Nephron (organoid): ENCODE measurements around the gene BBOX1.

Experiments
- H3K27ac Mint-ChIP-seq, 3 experiments: 2 replicates each; pipeline ENCODE4 v1.8.0; 2020; ENCODE audit warnings: mixed read lengths in 3 of 3, mild to moderate bottlenecking in 2 of 3, moderate library complexity in 1 of 3
- H3K27me3 Mint-ChIP-seq: 2 replicates; pipeline ENCODE4 v1.8.0; 2021; ENCODE audit warnings: low read depth, mild to moderate bottlenecking, moderate library complexity, mixed read lengths
- H3K36me3 Mint-ChIP-seq: 2 replicates; pipeline ENCODE4 v1.8.0; 2020; ENCODE audit warnings: low read depth, mixed read lengths
- H3K4me1 Mint-ChIP-seq: 2 replicates; pipeline ENCODE4 v1.8.0; 2020; ENCODE audit warnings: mixed read lengths
- H3K4me3 Mint-ChIP-seq, 3 experiments: 2 replicates each; pipeline ENCODE4 v1.8.0; 2020; ENCODE audit warnings: mild to moderate bottlenecking in 3 of 3, mixed read lengths in 3 of 3, moderate library complexity in 2 of 3
- H3K9me3 Mint-ChIP-seq: 2 replicates; pipeline ENCODE4 v1.8.0; 2020; ENCODE audit warnings: mixed read lengths
- CTCF ChIP-seq, 3 experiments: fragments of 200-600 bp; sonication (generic); IDR thresholded peaks; one replicate each; pipeline ENCODE4 v1.5.0; 2021; ENCODE audit warnings: antibody characterized with exemption in 3 of 3; ENCODE audit not compliant: unreplicated experiment in 3 of 3

BBOX1 gene

GRCh38 chr11:27029966-27030365 lies 10.6 kb upstream of the BBOX1 start:
- Mint-ChIP-seq H3K36me3 (peaks cover 3% of the 10 kb centered on the region), H3K27me3 (no peaks in the 10 kb centered on the region), H3K4me1 (peaks cover 49% of the 10 kb centered on the region), H3K9me3 (peaks cover 13% of the 10 kb centered on the region), H3K27ac (peak overlapping the region; percentile 47 to 93 (median 89)), H3K4me3 (no peak overlapping the region)
- no peak for TF ChIP-seq CTCF (IDR thresholded peaks at IDR 0.05; ENCODE audit: unreplicated experiment in 3 of 3)

GRCh38 chr11:27031754-27032153 lies 8.9 kb upstream of the BBOX1 start:
- Mint-ChIP-seq H3K4me3 (no peak overlapping the region), H3K9me3 (peaks cover 30% of the 10 kb centered on the region), H3K36me3 (peaks cover 3% of the 10 kb centered on the region), H3K4me1 (peaks cover 32% of the 10 kb centered on the region), H3K27ac (no peak overlapping the region), H3K27me3 (no peaks in the 10 kb centered on the region)
- TF ChIP-seq CTCF (IDR thresholded peaks at IDR 0.05; ENCODE audit: unreplicated experiment in 3 of 3): no peak

DNA sequence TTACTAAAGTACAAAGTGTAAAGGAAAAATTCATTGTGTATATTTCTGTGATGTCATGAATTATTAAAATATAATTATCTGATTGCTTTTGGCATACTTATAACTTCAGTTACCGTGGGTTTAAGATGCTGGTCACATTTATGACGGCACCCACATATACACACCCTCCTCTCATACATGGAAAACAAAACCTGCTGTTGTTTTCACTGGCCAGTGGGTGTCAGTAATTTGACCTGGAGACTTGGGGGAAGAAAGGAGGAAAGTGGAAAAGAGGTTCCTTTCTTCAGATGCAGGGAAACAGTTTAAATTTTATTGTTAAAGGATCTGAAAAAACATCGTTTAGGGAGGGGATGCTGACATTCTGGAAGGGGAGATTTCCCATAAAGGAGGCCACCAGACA lies 742 bp upstream of the BBOX1 start:
- H3K27ac Mint-ChIP-seq: no peak overlapping the region
- peaks cover 48% of the 10 kb centered on the region for H3K9me3 Mint-ChIP-seq
- TF ChIP-seq CTCF (IDR thresholded peaks at IDR 0.05; ENCODE audit: unreplicated experiment in 3 of 3): no peak
- H3K4me1 Mint-ChIP-seq: peaks cover 8% of the 10 kb centered on the region
- H3K27me3 Mint-ChIP-seq: peaks cover 3% of the 10 kb centered on the region
- H3K4me3 Mint-ChIP-seq: no peak overlapping the region
- H3K36me3 Mint-ChIP-seq: peaks cover under 1% of the 10 kb centered on the region

DNA sequence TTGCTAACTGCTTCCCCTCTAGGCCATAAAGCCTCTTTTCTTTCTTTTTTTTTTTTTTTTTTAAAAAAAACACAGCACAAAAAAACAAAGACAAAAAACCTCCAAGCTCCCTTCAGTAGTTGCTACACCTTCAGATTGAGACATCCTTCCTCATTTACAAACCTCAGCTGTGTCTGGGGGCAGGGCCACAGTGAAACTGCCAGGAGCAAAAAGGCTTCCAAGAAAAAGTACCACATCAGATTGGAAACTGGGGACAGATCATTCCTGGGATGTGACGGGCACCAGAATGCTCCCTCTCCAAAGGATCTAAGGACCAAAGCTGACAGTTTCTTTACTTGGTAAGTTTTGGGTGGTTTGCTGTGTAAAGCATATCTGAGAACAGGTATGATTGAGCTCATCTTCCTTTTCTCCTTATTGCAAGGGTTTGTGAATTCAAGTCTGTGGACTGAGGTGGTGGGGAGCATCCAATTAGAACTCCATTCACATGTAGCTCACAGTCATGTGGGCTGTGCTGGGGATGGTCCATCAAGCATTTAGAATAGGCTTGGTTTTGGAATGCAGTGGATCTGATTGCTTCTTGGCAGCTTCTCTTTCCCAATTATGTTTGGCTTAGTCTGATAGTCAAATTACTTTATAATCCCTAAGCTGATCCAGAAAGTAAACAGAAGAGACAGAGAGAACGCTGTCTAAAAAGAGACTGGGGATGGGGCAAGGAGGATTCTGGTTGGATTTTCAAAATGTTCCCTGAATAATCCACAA lies 705 bp downstream of the BBOX1 start:
- no peak for TF ChIP-seq CTCF (IDR thresholded peaks at IDR 0.05; ENCODE audit: unreplicated experiment in 3 of 3)
- Mint-ChIP-seq H3K9me3 (peaks cover 43% of the 10 kb centered on the region), H3K27me3 (peaks cover 3% of the 10 kb centered on the region)

GRCh38 chr11:27046956-27047355 lies 6.3 kb downstream of the BBOX1 start:
- Mint-ChIP-seq H3K9me3 (peaks cover 40% of the 10 kb centered on the region), H3K36me3 (peaks cover 4% of the 10 kb centered on the region), H3K27ac (no peak overlapping the region), H3K4me3 (no peak overlapping the region), H3K4me1 (no peaks in the 10 kb centered on the region), H3K27me3 (no peaks in the 10 kb centered on the region)
- no peak for TF ChIP-seq CTCF (IDR thresholded peaks at IDR 0.05; ENCODE audit: unreplicated experiment in 3 of 3)

More for the DNA sequence above, 705 bp downstream of the BBOX1 start:
- Mint-ChIP-seq H3K4me3 (no peak overlapping the region), H3K36me3 (no peaks in the 10 kb centered on the region), H3K27ac (peak overlapping the region in 1 of 3 experiments; percentile 75), H3K4me1 (peaks cover 8% of the 10 kb centered on the region)

DNA sequence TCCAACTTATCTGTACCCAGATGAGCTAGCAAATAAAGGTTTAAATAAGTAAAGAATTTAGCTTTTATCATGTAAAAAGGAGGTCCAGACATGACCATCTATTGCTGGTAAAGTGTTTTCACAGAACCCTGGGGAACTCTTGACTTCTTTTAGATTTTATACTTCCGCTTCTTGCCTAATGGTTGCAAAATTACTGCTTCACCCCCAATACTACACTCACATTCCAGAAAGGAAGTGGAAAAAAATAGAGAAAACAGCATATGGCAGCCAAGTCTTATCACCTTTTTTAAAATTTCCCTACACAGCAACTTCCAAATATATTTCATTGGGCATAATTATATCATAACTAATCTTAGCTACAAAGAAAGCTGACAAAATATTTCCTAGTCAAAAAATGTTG lies 12.1 kb downstream of the BBOX1 start:
- peak overlapping the region in 1 of 3 experiments; percentile 32 for H3K27ac Mint-ChIP-seq
- peaks cover 28% of the 10 kb centered on the region for H3K9me3 Mint-ChIP-seq
- peaks cover 18% of the 10 kb centered on the region for H3K4me1 Mint-ChIP-seq
- TF ChIP-seq CTCF (IDR thresholded peaks at IDR 0.05; ENCODE audit: unreplicated experiment in 3 of 3): no peak
- peaks cover 4% of the 10 kb centered on the region for H3K36me3 Mint-ChIP-seq
- H3K27me3 Mint-ChIP-seq: no peaks in the 10 kb centered on the region
- no peak overlapping the region for H3K4me3 Mint-ChIP-seq
